Measurements from ENCODE around the gene ARHGEF19. TPM values are rescaled to one million over a fixed set of nuclear protein-coding genes. Genes with fewer than 3 reads are reported as not detected.

Gene ARHGEF19
- total RNA-seq, 1 experiment from 2014 or later = 13.8 TPM

DNA sequence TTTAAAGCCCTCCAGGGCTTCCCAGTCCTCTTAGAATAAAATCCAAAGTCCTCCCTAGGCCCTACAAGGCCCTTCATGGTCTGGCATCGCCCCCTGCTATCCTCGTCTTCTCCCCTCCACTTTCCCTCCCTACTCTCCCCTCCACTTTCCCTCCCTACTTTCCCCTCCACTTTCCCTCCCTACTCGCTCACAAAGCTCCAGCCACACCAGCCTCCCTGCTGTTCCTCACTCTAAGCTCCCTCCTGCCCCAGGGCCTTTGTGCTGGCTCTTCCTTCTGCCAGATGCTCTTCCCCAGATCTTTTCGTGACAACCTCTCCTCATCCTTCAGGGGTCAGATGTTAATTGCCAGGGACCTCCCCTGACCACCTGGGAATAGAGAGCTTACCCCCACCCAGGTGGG, 12.8 kb downstream of the ARHGEF19 start:
- POLR2A ChIA-PET (ENCODE audit: unreplicated experiment) = no interaction called here
- intact Hi-C loops (cut with micrococcal nuclease) = no loop called here

DNA sequence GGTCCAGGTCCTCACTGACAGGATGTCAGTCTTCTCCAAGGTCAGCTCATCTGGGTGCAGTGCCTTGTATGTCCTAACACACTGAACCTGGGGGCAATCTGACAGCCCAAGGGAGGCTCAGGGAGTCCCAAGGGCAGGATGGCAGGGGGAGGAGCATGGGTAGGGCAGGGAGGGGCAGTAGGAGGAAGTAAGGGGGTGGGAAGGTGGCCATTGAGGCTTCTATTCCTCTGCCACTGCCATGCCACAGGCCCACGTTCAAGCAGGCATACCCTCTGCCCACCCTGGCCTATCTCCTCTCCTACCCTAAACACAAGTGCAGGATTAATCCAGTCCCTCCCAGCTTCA, 13.3 kb downstream of the ARHGEF19 start:
- no peak overlapping the region for H3K4me3 ChIP-seq (ENCODE audit: low read length)
- no peaks in the 10 kb centered on the region for H3K9me2 ChIP-seq (replicated peaks; ENCODE audit: low read length)
- no peaks in the 10 kb centered on the region for H3K36me3 ChIP-seq (ENCODE audit: low read depth, low read length)
- H3K9me3 ChIP-seq (ENCODE audit: low read length) = no peaks in the 10 kb centered on the region
- ChIA-PET POLR2A (ENCODE audit: unreplicated experiment) (no interaction called here), CTCF (no interaction called here)
- intact Hi-C loops (cut with micrococcal nuclease) = no loop called here
- H3K4me1 ChIP-seq (ENCODE audit: insufficient read depth, low read length) = no peaks in the 10 kb centered on the region
- no peak overlapping the region for H3K4me2 ChIP-seq (ENCODE audit: low read length)
- no peak overlapping the region for H3K9ac ChIP-seq (ENCODE audit: low read length)
- H4K20me1 ChIP-seq (ENCODE audit: low read length) = no peaks in the 10 kb centered on the region
- H3K27me3 ChIP-seq (ENCODE audit: low read length) = no peaks in the 10 kb centered on the region
- BruUV-seq (replicated peaks) = no TSS peak
- no peak overlapping the region for H2AFZ ChIP-seq (ENCODE audit: low read length)
- no peaks in the 10 kb centered on the region for H3K79me2 ChIP-seq (ENCODE audit: low read length)
- ATAC-seq = no peak
- H3K27ac ChIP-seq (ENCODE audit: low read length) = no peak overlapping the region
- no peaks in the 10 kb centered on the region for H3F3A ChIP-seq (ENCODE audit: low read length, unreplicated experiment)
- DNase-seq = no peak
- TF ChIP-seq EZH2 (IDR thresholded peaks at IDR 0.05; ENCODE audit: low read length, unreplicated experiment) = no peak
- no peak for TF ChIP-seq EZH2phosphoT487 (IDR thresholded peaks at IDR 0.05; ENCODE audit: borderline replicate concordance, low read length)
- TF ChIP-seq, protein P1, sequence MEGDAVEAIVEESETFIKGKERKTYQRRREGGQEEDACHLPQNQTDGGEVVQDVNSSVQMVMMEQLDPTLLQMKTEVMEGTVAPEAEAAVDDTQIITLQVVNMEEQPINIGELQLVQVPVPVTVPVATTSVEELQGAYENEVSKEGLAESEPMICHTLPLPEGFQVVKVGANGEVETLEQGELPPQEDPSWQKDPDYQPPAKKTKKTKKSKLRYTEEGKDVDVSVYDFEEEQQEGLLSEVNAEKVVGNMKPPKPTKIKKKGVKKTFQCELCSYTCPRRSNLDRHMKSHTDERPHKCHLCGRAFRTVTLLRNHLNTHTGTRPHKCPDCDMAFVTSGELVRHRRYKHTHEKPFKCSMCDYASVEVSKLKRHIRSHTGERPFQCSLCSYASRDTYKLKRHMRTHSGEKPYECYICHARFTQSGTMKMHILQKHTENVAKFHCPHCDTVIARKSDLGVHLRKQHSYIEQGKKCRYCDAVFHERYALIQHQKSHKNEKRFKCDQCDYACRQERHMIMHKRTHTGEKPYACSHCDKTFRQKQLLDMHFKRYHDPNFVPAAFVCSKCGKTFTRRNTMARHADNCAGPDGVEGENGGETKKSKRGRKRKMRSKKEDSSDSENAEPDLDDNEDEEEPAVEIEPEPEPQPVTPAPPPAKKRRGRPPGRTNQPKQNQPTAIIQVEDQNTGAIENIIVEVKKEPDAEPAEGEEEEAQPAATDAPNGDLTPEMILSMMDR (conservative IDR thresholded peaks at IDR 0.05; ENCODE audit: low read depth, low read length) = no peak

More for the DNA sequence above, 12.8 kb downstream of the ARHGEF19 start:
- Histone ChIP-seq H3K4me3 (ENCODE audit: low read length) (no peak overlapping the region), H3K9me3 (ENCODE audit: low read length) (no peaks in the 10 kb centered on the region), H3F3A (ENCODE audit: low read length, unreplicated experiment) (no peaks in the 10 kb centered on the region), H3K4me1 (ENCODE audit: insufficient read depth, low read length) (no peaks in the 10 kb centered on the region), H3K4me2 (ENCODE audit: low read length) (no peak overlapping the region), H3K9ac (ENCODE audit: low read length) (no peak overlapping the region), H3K36me3 (ENCODE audit: low read depth, low read length) (no peaks in the 10 kb centered on the region), H4K20me1 (ENCODE audit: low read length) (no peaks in the 10 kb centered on the region), H3K9me2 (replicated peaks; ENCODE audit: low read length) (no peaks in the 10 kb centered on the region), H2AFZ (ENCODE audit: low read length) (no peak overlapping the region), H3K27me3 (ENCODE audit: low read length) (no peaks in the 10 kb centered on the region), H3K79me2 (ENCODE audit: low read length) (no peaks in the 10 kb centered on the region), H3K27ac (ENCODE audit: low read length) (no peak overlapping the region)
- DNase-seq (no peak), ATAC-seq (no peak)
- CTCF ChIA-PET = no interaction called here
- TF ChIP-seq, protein P1 (conservative IDR thresholded peaks at IDR 0.05; ENCODE audit: low read depth, low read length) = no peak
- TF ChIP-seq EZH2phosphoT487 (IDR thresholded peaks at IDR 0.05; ENCODE audit: borderline replicate concordance, low read length) (no peak), EZH2 (IDR thresholded peaks at IDR 0.05; ENCODE audit: low read length, unreplicated experiment) (no peak)
- BruUV-seq (replicated peaks) = no TSS peak

DNA sequence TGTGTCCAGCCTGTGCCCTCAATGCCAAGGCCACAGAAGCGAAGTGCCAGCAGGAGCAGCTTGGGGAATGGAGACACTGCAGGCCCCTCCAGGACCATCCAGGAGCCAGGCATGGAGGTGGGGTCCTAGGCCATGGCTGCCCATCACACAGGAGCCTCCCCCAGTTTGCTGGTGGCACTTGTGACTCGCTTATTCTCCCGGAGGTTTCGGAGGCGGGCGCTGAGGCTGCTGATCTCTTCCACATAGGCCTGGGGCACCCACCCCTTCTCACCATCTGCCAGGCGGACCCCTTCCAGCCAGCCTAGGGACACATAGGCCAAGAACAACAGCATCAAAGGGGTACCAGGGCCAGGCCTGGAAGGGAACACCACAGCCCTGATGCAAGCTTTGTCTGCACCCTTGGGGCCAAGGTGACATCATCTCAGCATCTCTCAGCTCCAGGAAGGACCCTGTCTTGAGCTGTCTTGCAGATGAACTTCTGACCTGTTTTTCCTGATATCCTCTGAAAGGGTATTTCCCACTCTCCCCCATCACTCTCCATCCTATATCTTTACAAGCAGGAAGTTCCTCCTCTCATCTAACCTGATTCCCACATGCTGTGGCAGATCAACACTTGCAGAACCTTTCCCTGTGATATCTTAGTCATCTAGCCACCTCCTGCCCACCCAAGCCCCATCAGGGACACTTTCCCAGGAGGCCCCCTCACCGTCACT, 13.9 kb downstream of the ARHGEF19 start:
- Histone ChIP-seq H2AFZ (ENCODE audit: low read length) (no peak overlapping the region), H3K4me1 (ENCODE audit: insufficient read depth, low read length) (no peaks in the 10 kb centered on the region), H3K4me2 (ENCODE audit: low read length) (no peak overlapping the region), H3K36me3 (ENCODE audit: low read depth, low read length) (no peaks in the 10 kb centered on the region), H3K79me2 (ENCODE audit: low read length) (no peaks in the 10 kb centered on the region), H3K9me2 (replicated peaks; ENCODE audit: low read length) (no peaks in the 10 kb centered on the region), H3K9me3 (ENCODE audit: low read length) (no peaks in the 10 kb centered on the region), H3K27ac (ENCODE audit: low read length) (no peak overlapping the region), H3K4me3 (ENCODE audit: low read length) (no peak overlapping the region), H4K20me1 (ENCODE audit: low read length) (no peaks in the 10 kb centered on the region), H3F3A (ENCODE audit: low read length, unreplicated experiment) (no peaks in the 10 kb centered on the region), H3K27me3 (ENCODE audit: low read length) (no peaks in the 10 kb centered on the region), H3K9ac (ENCODE audit: low read length) (no peak overlapping the region)
- DNase-seq (no peak), ATAC-seq (no peak)
- no TSS peak for BruUV-seq (replicated peaks)
- TF ChIP-seq EZH2phosphoT487 (IDR thresholded peaks at IDR 0.05; ENCODE audit: borderline replicate concordance, low read length) = no peak
- no peak for TF ChIP-seq EZH2 (IDR thresholded peaks at IDR 0.05; ENCODE audit: low read length, unreplicated experiment)
- TF ChIP-seq, protein P1 (conservative IDR thresholded peaks at IDR 0.05; ENCODE audit: low read depth, low read length) = no peak
- POLR2A ChIA-PET (ENCODE audit: unreplicated experiment) = no interaction called here
- CTCF ChIA-PET = no interaction called here
- intact Hi-C loops (cut with micrococcal nuclease) = no loop called here
